DMS53 treated with DMSO at 0.1 percent for 48 hours (cell line): ENCODE measurements around the gene SPSB4.

Experiments used
- DNase-seq: peaks from one replicate; lab custom pipeline; 2025; ENCODE audit not compliant: unreplicated experiment; lab: John Stamatoyannopoulos, UW

The SPSB4 gene

DNA sequence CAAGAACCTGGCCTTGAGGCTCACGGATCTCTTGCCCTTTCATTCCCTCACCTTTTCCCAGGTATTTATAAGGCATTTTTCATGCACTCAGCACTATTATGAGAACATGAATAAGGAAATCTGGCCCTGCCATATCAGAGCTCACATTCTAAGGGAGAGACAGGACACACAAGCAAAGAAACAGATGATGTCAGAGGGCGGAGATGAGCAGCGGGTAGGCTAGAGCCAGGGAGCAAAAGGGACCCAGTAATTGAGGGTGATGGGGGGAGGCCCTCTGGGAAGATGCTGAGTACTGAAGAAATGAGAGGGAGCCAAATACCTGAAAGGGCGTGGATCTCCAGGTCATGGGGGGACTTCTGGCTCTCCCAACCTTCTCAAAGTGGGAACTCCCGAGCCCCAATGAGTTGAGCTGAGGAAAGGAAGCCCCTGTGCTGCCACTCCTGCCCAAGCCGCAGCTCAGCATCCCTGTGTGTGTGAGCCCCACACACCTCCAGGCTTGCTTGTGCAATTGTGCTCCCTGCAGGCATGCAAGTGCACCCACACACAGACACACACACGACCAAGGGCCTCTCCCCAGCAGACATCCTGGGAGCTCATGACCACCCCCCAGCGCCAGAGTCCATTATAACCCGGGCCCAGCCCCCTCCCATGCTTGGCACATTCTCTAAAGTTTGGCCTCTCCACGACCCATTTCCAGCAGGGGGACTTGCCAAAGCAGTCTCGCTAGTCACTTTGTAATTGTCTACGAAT is 99.1 kb downstream of the SPSB4 start:
- DNase-seq: no peak

GRCh38 chr3:141150931-141151330 is 99.8 kb downstream of the SPSB4 start:
- DNase-seq: no peak

DNA sequence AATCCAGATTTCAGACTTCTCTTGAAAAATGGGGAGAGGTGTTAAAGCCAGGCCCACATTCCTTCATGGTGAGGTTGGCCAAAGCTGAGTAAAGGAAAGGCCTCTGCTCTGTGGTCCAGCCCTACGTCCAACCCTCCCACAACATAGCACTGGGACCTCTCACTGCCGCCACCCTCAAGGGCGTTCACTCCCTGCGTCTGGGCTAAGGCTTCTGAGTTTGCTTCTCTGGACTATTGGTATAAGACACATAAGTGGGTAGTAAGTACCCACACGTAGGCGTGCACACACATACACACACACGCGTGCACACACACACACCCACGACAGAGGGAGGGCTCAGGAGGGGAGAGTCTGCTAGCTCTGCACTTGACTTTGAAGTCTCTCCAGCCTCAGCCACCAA is 100.3 kb downstream of the SPSB4 start:
- no peak for DNase-seq

- DNase-seq: no peak
These were observed 101.0 kb downstream of the SPSB4 start for GRCh38 chr3:141152130-141152529.

DNA sequence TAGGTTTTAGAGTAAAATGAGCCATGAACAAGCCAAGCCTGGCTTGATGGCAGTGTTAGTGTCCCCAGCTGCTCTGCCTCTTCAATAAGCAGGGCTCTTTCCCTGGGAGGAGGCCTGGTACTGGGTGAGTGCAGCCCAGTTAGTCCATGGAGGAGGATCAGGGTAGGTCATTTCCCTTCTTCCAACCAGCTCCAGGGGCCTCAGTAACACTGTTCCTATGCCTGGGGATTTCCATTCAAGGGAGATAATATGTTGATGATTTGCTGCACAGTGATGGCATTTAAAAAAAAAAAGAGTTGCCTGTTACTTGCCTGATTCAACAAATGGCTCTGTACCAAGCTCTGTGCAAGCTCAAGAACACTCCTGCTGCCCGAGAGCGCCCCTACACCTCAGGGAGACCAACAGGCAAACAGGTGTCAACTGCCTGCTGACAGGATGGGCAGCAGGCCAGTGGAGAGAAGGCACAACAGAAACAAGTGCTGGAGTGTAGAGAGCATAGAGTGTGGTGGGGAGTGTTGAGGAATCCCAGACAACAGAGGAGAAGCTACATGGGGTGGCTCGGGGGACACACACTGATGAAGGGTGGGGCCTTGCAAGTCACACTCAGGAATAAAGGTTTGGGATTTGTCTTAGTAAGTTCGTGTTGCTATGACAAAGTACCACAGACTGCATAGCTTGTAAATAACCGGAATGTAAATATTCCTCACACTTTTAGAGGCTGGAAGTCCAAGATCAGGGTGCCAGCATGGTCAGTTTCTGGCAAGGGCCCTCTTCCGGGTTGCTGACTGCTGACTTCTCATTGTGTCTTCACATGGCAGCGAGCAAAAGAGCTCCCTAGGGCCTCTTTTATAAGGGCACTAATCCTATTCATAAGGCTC is 101.9 kb downstream of the SPSB4 start:
- DNase-seq: no peak

DNA sequence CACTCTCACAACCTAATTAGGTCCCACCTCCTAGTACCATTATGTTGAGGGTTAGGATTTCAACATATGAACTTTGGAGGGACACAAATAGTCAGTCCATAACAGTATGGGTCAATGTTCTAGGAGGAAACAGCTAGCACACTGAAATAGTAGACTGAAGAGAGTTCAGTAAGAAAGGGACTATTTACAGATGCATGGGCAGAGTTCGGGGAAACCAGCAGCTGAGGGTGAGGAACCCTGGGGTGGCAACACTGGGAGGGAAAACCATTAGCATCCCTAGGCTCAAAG is 102.5 kb downstream of the SPSB4 start:
- no peak for DNase-seq

GRCh38 chr3:141164852-141165251 is 113.7 kb downstream of the SPSB4 start:
- no peak for DNase-seq

DNA sequence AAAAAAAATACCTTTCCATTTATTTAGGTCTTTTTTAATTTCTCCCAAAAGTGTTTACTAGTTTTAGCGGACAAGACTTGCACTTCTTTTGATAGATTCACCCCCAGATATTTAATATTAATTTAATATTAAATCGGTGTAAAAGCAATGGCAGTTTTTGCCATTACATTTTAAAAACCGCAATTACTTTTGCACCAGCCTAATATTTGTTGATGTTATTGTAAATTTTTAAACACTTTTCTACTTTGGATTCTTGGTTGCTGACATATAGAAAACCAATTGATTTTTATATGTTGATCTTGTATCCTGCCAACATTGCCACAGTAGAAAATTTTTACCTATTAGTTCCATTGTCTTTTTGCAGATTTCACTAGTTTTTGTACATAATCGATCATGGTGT is 116.5 kb downstream of the SPSB4 start:
- DNase-seq: no peak

DNA sequence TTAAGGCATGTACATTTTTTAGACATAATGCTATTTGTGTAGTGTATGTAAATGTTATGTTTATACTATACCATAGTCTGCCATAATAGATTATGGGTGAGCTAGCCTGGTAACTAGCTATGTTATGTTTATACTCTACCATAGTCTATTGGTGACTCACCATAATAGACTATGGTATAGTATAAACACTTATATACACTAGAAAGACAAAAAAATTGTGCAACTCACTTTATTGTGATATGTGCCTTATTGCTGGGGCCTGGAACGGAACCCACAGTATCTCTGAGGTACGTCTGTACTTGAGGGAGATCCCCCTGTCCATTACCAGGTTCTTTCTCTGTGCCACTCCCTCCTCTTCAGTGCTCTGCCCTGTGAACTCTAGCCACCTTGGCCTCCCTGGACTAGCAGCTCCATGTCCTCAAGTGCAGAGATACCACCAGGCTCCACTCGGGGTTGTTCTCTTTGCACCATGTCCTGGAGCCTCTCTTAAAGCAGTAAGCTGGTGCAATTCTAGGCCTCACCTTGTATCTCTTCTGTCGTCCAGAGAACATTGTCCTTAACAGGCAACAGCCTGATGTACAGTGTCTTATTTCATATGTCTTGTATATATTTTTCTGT is 119.6 kb downstream of the SPSB4 start:
- no peak for DNase-seq

- DNase-seq: no peak
These were observed 123.5 kb downstream of the SPSB4 start for GRCh38 chr3:141174674-141175073.

- DNase-seq: no peak
These were observed 125.6 kb downstream of the SPSB4 start for GRCh38 chr3:141176775-141177174.

DNA sequence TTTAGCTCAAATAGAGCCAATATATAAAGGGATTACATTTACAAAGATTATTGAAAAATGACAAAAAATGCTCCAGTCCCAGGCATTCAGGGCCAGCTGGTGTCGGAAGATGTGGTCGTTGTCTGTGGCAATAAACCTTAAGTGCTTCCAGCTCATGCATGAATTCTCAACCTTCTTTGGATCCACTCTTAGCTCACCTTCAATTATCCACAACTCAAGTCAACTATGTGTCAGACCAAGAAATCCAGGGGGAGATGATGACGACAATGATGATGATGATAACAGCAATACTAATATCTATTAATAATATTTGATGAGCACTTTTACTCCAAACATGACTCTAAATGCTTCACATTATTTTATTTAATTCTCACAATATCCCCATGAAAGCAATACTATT is 126.9 kb downstream of the SPSB4 start:
- DNase-seq: no peak

GRCh38 chr3:141178551-141178950 is 127.4 kb downstream of the SPSB4 start:
- no peak for DNase-seq

GRCh38 chr3:141179983-141180382 is 128.8 kb downstream of the SPSB4 start:
- DNase-seq: no peak

DNA sequence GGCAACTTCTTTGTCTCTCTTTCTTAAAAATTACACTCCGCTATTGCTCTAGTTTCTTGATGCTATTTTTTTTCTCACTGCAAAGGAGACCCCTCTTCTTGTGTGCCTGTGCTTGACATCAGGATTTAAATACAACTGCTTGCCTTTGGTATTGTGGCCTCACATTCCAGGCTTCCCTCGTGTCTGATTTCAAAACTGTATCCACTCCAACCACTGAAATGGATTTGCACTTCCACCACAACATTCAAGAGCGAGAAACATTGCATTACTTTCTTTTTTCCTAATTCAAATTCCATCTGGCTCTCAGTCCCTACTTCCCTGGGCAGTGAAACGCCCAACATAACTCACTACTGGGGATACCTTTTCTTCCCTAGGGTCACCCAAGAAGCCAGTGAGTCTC is 130.0 kb downstream of the SPSB4 start:
- DNase-seq: no peak

GRCh38 chr3:141181819-141182218 is 130.7 kb downstream of the SPSB4 start:
- DNase-seq: no peak

DNA sequence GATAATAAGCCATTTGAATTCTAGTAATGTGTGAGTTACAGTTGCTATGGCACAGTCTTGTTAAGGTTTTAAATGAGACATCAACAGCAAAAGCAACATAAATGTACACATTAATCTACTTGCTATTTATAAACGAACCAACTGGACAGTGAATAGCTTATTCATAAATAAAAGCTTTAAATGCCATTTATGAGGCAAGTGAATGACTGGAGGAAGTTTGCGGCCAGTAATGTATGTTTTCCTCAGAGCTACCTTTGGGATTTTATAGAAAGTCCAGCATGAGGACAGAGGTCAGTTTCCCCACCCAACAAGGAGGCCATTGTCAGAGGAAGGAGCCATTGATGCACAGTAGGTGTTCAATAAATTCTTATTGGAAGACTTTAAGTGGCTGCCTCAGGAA is 132.5 kb downstream of the SPSB4 start:
- DNase-seq: no peak

GRCh38 chr3:141184430-141184829 is 133.3 kb downstream of the SPSB4 start:
- no peak for DNase-seq

DNA sequence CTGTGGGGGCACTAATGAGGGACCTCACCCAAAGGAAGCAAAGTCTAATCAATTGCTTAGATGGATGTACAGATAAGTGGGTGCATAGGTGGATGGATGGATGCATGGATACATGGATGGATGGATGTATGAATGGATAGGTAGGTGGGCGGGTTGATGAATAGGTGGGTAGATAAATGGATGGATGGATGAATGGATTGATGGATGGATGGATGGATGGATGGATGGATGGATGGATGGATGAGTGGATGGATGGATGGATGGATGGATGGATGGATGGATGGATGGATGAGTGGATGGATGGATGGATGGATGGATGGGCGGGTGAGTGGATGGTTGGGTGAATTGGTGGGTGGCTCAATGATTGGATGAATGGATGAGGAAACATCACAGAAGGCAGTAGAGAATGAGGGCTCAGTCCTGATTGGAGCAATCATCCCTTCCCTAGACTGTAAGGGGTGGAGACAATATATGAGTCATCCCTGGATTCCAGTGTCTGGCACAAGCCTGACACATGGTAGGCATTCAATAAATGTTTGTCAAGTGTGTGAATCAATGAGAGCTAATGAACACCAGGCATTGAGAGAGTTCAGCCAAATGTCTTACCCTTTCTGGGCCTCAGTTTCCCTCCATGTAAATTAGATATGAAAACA is 140.1 kb downstream of the SPSB4 start:
- DNase-seq: no peak

- DNase-seq: peak; percentile 79
These were observed 141.2 kb downstream of the SPSB4 start for GRCh38 chr3:141192345-141192744.

DNA sequence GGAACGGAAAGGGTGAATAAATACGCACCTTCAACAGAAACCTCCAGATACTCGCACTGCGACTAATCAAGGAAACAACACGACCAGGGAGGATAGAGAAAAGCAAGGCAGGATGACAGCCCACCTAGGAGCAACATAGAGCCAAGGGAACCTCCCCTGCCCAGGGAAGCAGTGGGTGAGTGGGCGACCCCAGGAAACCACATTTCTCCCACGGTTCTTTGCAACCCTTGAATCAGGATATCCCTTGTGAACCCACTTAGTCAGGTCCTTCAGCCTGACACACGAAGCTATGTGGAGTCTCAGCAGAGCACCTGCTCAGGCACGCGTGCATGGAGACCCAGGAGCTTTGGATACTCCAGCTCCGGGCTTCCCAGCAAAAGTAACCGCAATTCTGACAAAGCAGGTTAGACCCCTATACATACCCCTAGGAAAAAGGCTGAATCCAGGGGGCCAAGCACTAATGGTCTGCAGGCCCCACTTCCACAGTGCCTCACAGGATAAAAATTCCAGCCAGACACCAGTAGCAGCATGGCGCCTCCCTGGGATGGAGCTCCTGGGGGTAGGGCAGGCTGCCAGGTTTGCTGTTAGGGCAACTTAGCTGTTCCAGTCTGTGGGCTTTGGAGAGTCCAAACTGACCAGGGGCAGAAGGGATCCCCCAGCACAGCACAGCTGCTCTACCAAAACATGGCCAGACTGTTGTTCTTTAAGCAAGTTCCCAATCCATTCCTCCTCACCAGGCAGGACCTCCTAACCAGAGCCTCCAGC is 142.1 kb downstream of the SPSB4 start:
- DNase-seq: no peak
